ENCODE data around the gene CD2AP. TPM values are rescaled to one million over a fixed set of nuclear protein-coding genes. Genes with fewer than 3 reads are reported as not detected.
"Not testable (repeated sequence)": the region's sequence is repeated elsewhere in the genome, so short reads cannot be mapped to it uniquely, and the experiment has no call there.

Gene CD2AP
- total RNA-seq, 1 donor from 2014 or later, result 113 TPM

- DNase-seq (ENCODE audit: low read depth), result no peak
Observed at GRCh38 chr6:47495954-47496545, 18.5 kb downstream of the CD2AP start.

DNA sequence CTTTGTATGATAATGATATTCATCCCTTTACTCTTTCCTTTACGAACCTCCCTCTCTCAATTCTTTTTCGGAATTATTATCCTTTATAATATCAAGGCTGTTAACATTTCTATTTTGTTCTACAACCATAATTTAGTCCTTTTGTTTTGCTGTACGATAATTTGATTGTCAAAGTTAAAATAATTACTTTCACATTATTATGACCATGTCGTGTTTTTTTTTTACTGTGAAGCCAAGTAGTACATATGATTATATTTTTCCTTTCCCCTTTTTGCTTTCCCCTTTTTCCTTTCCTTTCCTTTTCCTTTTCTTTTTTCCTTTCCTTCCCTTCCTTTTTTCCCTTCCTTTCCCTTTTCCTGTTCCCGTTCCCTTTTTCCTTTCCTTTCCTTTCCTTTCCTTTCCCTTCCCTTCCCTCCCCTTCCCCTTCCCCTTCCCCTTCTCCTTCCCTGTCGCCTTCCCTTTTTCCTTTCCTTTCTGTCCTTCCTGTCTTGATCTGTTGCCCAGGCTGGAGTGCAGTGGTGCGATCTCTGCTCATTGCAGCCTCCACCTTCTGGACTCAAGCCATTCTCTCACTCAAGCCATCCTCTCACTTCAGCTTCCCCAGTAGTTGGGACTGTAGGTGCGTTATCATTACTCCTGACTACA lies 19.5 kb downstream of the CD2AP start:
- no peak for DNase-seq (ENCODE audit: low read depth)

GRCh38 chr6:47502920-47503319 lies 25.3 kb downstream of the CD2AP start:
- DNase-seq (ENCODE audit: low read depth), result no peak

GRCh38 chr6:47509937-47510336 lies 32.3 kb downstream of the CD2AP start:
- DNase-seq (ENCODE audit: low read depth), result no peak

DNA sequence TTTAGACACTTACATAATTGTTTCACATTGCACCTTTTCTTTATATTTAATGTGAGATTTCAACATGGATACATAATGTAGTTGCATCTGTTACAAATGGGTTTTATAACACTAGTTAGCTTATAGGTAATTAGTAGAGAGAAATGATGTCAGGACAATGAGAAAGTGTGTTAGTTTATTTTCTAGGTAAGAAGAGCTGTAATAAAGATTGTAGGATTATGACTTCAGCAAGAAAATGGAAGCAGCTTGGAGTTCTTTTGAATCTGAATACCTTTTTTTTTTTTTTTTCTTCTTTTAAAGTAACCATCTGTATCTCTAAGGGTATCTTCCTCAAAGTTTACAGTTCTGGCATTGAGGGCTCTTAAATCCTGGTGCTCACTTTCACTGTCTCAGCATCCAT lies 35.3 kb downstream of the CD2AP start:
- DNase-seq (ENCODE audit: low read depth), result peak; percentile 23

- DNase-seq (ENCODE audit: low read depth), result no peak
Observed at GRCh38 chr6:47519279-47519678, 41.7 kb downstream of the CD2AP start.

DNA sequence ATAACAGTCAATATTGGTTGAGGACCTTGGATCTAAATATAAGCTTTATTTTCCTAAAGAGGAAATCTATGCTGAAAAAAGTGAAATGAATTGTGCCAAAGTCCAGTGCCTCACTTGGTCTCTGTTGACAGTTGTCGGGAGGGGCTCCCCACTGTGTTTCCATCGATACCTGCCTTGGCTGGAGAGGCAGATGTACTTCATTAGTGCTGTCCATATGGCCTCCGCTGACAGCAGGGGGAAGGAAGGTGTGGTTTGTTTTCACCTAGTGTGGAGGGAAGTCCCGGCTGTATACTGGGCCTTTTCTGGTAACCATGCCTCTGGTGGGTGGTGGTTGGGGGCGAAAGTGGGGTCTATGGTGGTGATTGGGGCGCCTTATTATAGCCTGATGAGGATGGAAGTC lies 42.7 kb downstream of the CD2AP start:
- no peak for DNase-seq (ENCODE audit: low read depth)

- DNase-seq (ENCODE audit: low read depth), result no peak
Observed at GRCh38 chr6:47521961-47522360, 44.4 kb downstream of the CD2AP start.

GRCh38 chr6:47524136-47524845 lies 46.7 kb downstream of the CD2AP start:
- DNase-seq (ENCODE audit: low read depth), result peak; percentile 21

GRCh38 chr6:47525330-47526057 lies 47.9 kb downstream of the CD2AP start:
- no peak for DNase-seq (ENCODE audit: low read depth)

DNA sequence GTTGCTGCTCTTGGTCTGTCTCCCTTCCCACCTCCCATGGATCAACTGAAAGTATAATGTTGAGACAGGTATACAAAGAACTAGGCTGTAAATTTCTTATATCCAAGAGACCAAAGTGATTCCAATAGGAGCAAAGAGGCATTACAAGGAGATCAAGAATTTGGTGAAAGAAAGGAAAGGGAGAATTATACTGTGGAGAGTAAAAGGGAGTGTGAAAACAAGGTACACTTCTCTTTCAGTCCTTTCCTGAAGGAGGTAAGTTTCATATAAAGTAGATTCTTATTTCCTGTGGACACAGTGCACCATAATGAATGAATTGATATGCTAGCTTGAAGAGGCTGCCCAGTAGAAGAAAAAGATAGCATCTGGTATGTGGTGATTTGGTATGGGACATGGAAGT lies 49.7 kb downstream of the CD2AP start:
- no peak for DNase-seq (ENCODE audit: low read depth)

GRCh38 chr6:47529734-47530133 lies 52.1 kb downstream of the CD2AP start:
- no peak for DNase-seq (ENCODE audit: low read depth)

GRCh38 chr6:47532981-47533585 lies 55.5 kb downstream of the CD2AP start:
- DNase-seq (ENCODE audit: low read depth), result no peak

DNA sequence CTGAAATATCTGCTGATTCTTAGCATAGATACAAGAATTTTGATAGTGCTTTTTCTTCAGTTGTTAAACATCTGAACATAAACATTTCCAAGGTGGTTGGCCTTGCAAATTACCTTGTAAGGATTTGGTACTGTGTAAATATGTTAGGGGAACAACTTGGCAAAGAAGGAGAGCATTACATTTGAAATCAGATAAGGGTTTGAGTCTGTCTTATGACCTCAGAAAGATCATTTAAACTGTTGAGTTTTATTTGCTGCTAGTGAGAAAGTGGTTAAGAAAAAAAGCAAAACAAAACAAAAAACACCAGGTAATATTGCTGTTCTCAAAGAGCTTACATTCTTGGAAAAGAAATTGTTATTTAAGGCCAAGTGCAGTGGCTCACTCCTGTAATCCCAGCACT lies 56.5 kb downstream of the CD2AP start:
- DNase-seq (ENCODE audit: low read depth), result no peak

DNA sequence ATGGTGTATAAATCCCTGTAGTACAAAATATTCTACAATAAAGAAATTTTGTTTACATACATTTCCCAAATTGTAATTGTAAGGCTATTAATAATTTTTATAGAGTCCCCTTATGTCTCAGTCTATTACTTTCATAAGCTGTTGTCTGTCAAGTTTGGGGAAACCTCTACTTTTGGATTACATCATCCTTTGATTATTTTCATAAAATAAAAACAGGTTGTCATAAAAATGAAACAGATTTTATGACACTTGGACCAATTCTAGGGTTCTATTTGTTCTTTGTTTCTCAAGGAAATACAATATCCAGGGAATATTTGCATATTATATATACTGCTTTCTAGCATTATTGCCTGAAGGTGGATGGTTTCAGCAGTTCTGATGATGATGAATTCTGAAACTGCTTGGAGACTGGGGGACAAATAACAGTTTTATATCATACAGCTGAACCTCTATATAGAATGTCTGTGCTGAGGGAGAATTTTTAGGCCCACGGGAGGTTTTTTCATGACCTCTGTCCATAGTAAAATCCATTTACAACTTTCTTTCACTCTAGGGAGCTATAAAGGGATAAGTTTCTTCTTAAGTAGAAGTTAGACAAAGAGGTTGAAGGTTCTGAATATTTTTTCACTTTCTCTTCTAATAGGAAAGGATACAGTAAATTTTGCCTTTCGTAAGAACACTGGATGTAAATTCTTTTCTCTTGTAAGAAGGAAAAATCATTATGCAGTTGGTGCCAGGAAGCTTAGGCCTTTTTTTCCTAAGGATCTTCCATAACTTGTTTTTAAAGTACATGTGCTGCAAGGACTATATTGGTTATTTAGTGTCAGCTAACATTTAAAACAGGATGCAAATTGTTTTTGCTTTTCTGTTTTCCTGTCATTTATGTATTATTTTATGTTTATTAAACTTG lies 58.0 kb downstream of the CD2AP start:
- no peak for DNase-seq (ENCODE audit: low read depth)

GRCh38 chr6:47536816-47537401 lies 59.3 kb downstream of the CD2AP start:
- no peak for DNase-seq (ENCODE audit: low read depth)

DNA sequence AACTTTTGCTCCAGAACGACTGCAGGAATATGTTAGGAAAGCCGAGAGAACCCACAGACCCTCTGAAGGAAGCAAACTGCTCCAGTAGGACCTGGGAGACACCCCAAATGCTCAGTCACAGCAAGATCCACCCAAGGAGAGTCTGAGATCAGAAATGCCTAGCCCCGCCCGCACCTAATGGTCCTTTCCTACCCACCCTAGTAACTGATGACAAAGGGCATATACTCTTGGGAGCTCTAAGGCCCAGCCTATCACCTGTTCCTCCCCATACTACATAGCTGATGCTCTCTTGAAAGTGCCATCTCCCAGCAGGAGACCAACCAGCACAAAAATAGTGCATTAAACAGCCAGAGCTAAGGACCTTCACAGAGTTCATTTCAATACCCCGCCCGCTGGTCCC lies 67.6 kb downstream of the CD2AP start:
- DNase-seq (ENCODE audit: low read depth), result no peak

DNA sequence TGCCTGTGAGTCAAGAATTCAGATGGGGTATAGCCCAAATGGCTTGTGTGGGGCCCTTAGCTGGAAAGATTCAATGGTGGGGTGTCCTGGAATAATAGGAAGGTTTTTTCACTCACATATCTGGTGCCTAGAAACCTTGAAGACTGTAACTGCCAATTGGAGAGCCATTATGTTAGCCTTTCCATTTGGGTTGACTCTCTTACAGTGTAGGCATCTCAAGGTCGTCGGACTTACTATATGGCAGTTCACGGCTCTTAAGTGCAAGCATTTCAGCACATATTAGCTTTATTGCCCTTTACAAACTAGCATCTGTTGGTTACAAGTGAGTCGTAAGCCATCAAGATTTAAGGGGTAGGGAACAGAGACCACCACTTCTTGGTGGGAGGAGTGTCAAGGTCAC lies 74.1 kb downstream of the CD2AP start:
- no peak for DNase-seq (ENCODE audit: low read depth)

GRCh38 chr6:47552319-47552718 lies 74.7 kb downstream of the CD2AP start:
- no peak for DNase-seq (ENCODE audit: low read depth)

DNA sequence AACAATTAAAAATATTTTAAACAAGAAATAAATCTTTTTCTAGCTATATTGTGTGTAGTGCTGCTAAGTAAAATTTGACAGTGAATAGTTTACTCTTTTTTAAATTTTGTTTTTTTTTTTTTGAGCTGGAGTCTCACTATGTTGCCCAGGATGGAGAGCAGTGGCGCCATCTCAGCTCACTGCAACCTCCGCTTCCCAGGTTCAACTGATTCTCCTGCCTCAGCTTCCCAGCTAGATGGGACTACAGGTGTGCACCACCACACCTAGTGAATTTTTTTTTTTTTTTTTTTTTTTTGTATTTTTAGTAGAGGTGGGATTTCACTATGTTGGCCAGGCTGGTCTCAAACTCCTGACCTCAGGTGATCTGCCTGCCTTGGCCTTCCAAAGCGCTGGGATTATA lies 75.7 kb downstream of the CD2AP start:
- not testable (repeated sequence) for DNase-seq (ENCODE audit: low read depth)

GRCh38 chr6:47556459-47556858 lies 78.9 kb downstream of the CD2AP start:
- not testable (repeated sequence) for DNase-seq (ENCODE audit: low read depth)
